Measurements from ENCODE around the gene LIN7B.

LIN7B gene

DNA sequence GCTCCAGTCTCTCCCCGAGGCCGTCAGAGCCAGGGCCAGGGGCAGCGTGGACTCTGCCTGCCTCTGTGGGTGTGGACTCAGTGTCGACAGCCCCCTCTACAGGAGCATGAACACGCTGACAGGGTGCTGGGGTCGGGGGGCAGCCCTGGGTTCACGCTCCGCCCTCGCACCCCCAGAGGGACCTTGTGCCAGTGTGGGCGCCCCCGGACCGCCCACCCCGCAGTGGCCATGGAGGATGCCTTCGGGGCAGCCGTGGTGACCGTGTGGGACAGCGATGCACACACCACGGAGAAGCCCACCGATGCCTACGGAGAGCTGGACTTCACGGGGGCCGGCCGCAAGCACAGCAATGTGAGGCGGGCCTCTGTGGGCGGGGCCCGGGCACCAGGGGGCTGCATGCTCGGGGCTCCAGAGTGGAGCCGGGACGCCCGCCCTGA is 51.7 kb downstream of the LIN7B start:
- ChIA-PET POLR2A (no interaction called here), CTCF (interaction anchor here (0.7 to 0.9 kb wide), 3 partner anchors 43 to 396 kb away, joined by 3 to 4 read pairs (median 3); no protein-coding TSS in a partner anchor)
- peak; percentile 54; the same call in 1 of the 2 replicates for TF ChIP-seq ZFHX2 (tag by site-specific recombination; conservative IDR thresholded peaks at IDR 0.05)
- no peak for TF ChIP-seq KLF8 (tag by site-specific recombination; IDR thresholded peaks at IDR 0.05)
- TF ChIP-seq EGR2 (tag by site-specific recombination; IDR thresholded peaks at IDR 0.05; ENCODE audit: low read depth) = peak; percentile 43; the same call in 1 of the 2 replicates
- no peak overlapping the region for H3K4me3 ChIP-seq (ENCODE audit: low read depth, low read length)
- no peaks in the 10 kb centered on the region for H3K4me1 ChIP-seq (ENCODE audit: control insufficient read depth, insufficient read depth, low read length)
- peaks cover 0 to 5% of the 10 kb centered on the region in 2 experiments; a peak in 1 of 3 replicates for H3K36me3 ChIP-seq (ENCODE audit: control insufficient read depth in 2 of 2, insufficient read depth in 1 of 2, low read length in 2 of 2)
- H3K9me3 ChIP-seq (ENCODE audit: control insufficient read depth, insufficient read depth, low read depth, low read length) = no peaks in the 10 kb centered on the region
- no peak overlapping the region for H3K27ac ChIP-seq (ENCODE audit: extremely low read depth, low read depth, low read length)

- ChIA-PET POLR2A (no interaction called here), CTCF (interaction anchor here (0.7 kb wide), 1 partner anchor 154 kb away, joined by 9 read pairs; no protein-coding TSS in a partner anchor)
- no peaks in the 10 kb centered on the region for H3K9me3 ChIP-seq (ENCODE audit: control insufficient read depth, insufficient read depth, low read depth, low read length)
These were observed 53.8 kb downstream of the LIN7B start for GRCh38 chr19:49167857-49168409.

More at GRCh38 chr19:49167857-49168409, 53.8 kb downstream of the LIN7B start:
- Histone ChIP-seq H3K4me1 (ENCODE audit: control insufficient read depth, insufficient read depth, low read length) (no peaks in the 10 kb centered on the region), H3K4me3 (ENCODE audit: low read depth, low read length) (no peak overlapping the region), H3K27ac (ENCODE audit: extremely low read depth, low read depth, low read length) (no peak overlapping the region), H3K36me3 (ENCODE audit: control insufficient read depth in 2 of 2, insufficient read depth in 1 of 2, low read length in 2 of 2) (peaks cover 0 to 24% of the 10 kb centered on the region in 2 experiments; a peak in 1 of 3 replicates)
- peak; percentile 87 for TF ChIP-seq EGR2 (tag by site-specific recombination; IDR thresholded peaks at IDR 0.05; ENCODE audit: low read depth)
- no peak for TF ChIP-seq ZNF560 (tag by site-specific recombination; IDR thresholded peaks at IDR 0.05; ENCODE audit: borderline replicate concordance)
- TF ChIP-seq ATF2 (tag by site-specific recombination; IDR thresholded peaks at IDR 0.05; ENCODE audit: low read depth) = no peak
- TF ChIP-seq ZNF585B (tag by site-specific recombination; IDR thresholded peaks at IDR 0.05) = no peak
- TF ChIP-seq ZNF548 (tag by site-specific recombination; IDR thresholded peaks at IDR 0.05) = no peak
- peak; percentile 82 for TF ChIP-seq ZFHX2 (tag by site-specific recombination; conservative IDR thresholded peaks at IDR 0.05)
- TF ChIP-seq ZNF785 (tag by site-specific recombination; IDR thresholded peaks at IDR 0.05) = no peak
- peak; percentile 42; the same call in 1 of the 2 replicates for TF ChIP-seq GLIS2 (tag by site-specific recombination; IDR thresholded peaks at IDR 0.05)

Measured in HEK293 (cell line).